ENCODE measurements around the gene GH2.
"Not testable (repeated sequence)": the region's sequence is repeated elsewhere in the genome, so short reads cannot be mapped to it uniquely, and the experiment has no call there.

GH2 gene

GRCh38 chr17:63926164-63926563, 44.4 kb upstream of the GH2 start:
- H3K4me3 ChIP-seq (ENCODE audit: low read depth, low read length): no peak overlapping the region
- DNase-seq (ENCODE audit: low read depth): no peak
- no peak for TF ChIP-seq CTCF (conservative IDR thresholded peaks at IDR 0.05; ENCODE audit: low read depth, low read length)

GRCh38 chr17:63925615-63926014, 43.9 kb upstream of the GH2 start:
- TF ChIP-seq CTCF (conservative IDR thresholded peaks at IDR 0.05; ENCODE audit: low read depth, low read length): no peak
- no peak overlapping the region for H3K4me3 ChIP-seq (ENCODE audit: low read depth, low read length)
- DNase-seq (ENCODE audit: low read depth): no peak

- not testable (repeated sequence) for DNase-seq (ENCODE audit: low read depth)
These were observed 40.7 kb upstream of the GH2 start for GRCh38 chr17:63922402-63922801.

GRCh38 chr17:63920779-63921178, 39.0 kb upstream of the GH2 start:
- not testable (repeated sequence) for DNase-seq (ENCODE audit: low read depth); H3K4me3 ChIP-seq (ENCODE audit: low read depth, low read length)

More at GRCh38 chr17:63922402-63922801, 40.7 kb upstream of the GH2 start:
- H3K4me3 ChIP-seq (ENCODE audit: low read depth, low read length): not testable (repeated sequence)

GRCh38 chr17:63920050-63920449, 38.3 kb upstream of the GH2 start:
- not testable (repeated sequence) for DNase-seq (ENCODE audit: low read depth); H3K4me3 ChIP-seq (ENCODE audit: low read depth, low read length)

- no peak overlapping the region for H3K4me3 ChIP-seq (ENCODE audit: low read depth, low read length)
- DNase-seq (ENCODE audit: low read depth): peak; percentile 75
- peak; percentile 93 for TF ChIP-seq CTCF (conservative IDR thresholded peaks at IDR 0.05; ENCODE audit: low read depth, low read length)
These were observed 37.6 kb upstream of the GH2 start for GRCh38 chr17:63919311-63919723.

GRCh38 chr17:63918789-63919305, 37.1 kb upstream of the GH2 start, which contains the start of gene GH1:
Gene GH1 (minus strand): TSS chr17:63918839. CDS start chr17:63918776, 63 bp downstream.
- H3K4me3 ChIP-seq (ENCODE audit: low read depth, low read length); DNase-seq (ENCODE audit: low read depth): not testable (repeated sequence)

- TF ChIP-seq CTCF (conservative IDR thresholded peaks at IDR 0.05; ENCODE audit: low read depth, low read length): no peak
- no peak overlapping the region for H3K4me3 ChIP-seq (ENCODE audit: low read depth, low read length)
- no peak for DNase-seq (ENCODE audit: low read depth)
These were observed 36.6 kb upstream of the GH2 start for GRCh38 chr17:63918305-63918704.

- no peak for DNase-seq (ENCODE audit: low read depth)
- no peak for TF ChIP-seq CTCF (conservative IDR thresholded peaks at IDR 0.05; ENCODE audit: low read depth, low read length)
- H3K4me3 ChIP-seq (ENCODE audit: low read depth, low read length): no peak overlapping the region
These were observed 35.9 kb upstream of the GH2 start for GRCh38 chr17:63917646-63918045.

- DNase-seq (ENCODE audit: low read depth); H3K4me3 ChIP-seq (ENCODE audit: low read depth, low read length): not testable (repeated sequence)
These were observed 35.5 kb upstream of the GH2 start for GRCh38 chr17:63917206-63917605.
